Spleen (tissue), 7 donors: ENCODE results near the gene NTSR2.
A peak's percentile ranks its signal among the peaks of the same experiment; 100 is the strongest.

Experiments
- POLR2AphosphoS5 ChIP-seq, 3 donors: sonication (generic); formaldehyde crosslinking; IDR thresholded peaks; one replicate each; pipeline ENCODE4 v1.5.1; 2017; ENCODE audit warnings: antibody characterized with exemption in 3 of 3
- TF ChIP-seq, protein P1 (sequence below), 11 experiments: fragments of 200-600 bp in 7 of 11; fragments of 450-650 bp in 4 of 11; sonication (generic) in 4 of 11; IDR thresholded peaks in 8 of 11; conservative IDR thresholded peaks in 3 of 11; 1 replicate in 7 of 11; 2 replicates in 4 of 11; pipeline versions ENCODE4 v1.4.0 to v1.8.0; 2016 to 2021; ENCODE audit warnings: antibody characterized with exemption in 11 of 11, inconsistent platforms in 4 of 11, mild to moderate bottlenecking in 1 of 11
- donor health status: DM: no; HTN: no; CAD: no; lungs with moderate emphysema.
- donor health status: DM: no; HTN: no; CAD: no.
- donor health status: DM: no; HTN: no; CAD: no.

DNA sequence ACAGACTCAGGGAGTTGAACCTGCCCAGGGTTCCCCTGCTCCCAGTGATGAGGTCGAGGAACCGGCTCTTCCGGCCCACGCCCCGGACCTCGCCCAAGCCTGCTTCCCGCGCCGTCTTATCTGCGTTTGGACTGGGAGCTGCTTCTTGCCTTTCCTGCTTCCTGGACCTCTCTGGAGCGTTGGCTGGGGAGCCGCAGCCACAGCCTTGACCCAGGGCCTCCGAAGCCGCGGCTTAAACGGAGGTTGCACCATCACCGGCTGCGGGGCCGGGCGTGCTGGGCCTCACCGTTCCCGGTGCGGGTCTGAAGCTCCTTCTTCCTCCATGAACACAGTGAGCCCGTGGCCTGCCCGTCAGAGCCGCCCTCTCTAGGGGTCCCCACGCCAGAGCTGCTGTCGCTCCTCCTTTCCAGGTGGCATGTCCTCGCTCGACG is 13.3 kb downstream of the NTSR2 start:
- peak in 2 of 3 donors; percentile 67 to 72 for TF ChIP-seq POLR2AphosphoS5 (IDR thresholded peaks at IDR 0.05)
- TF ChIP-seq, protein P1, sequence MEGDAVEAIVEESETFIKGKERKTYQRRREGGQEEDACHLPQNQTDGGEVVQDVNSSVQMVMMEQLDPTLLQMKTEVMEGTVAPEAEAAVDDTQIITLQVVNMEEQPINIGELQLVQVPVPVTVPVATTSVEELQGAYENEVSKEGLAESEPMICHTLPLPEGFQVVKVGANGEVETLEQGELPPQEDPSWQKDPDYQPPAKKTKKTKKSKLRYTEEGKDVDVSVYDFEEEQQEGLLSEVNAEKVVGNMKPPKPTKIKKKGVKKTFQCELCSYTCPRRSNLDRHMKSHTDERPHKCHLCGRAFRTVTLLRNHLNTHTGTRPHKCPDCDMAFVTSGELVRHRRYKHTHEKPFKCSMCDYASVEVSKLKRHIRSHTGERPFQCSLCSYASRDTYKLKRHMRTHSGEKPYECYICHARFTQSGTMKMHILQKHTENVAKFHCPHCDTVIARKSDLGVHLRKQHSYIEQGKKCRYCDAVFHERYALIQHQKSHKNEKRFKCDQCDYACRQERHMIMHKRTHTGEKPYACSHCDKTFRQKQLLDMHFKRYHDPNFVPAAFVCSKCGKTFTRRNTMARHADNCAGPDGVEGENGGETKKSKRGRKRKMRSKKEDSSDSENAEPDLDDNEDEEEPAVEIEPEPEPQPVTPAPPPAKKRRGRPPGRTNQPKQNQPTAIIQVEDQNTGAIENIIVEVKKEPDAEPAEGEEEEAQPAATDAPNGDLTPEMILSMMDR (IDR thresholded peaks at IDR 0.05 in 8 of 11, conservative IDR thresholded peaks at IDR 0.05 in 3 of 11) = no peak
